ACC112 (cell line): Measurements from ENCODE around the gene GKN1.

ENCODE experiments used
- H2AFZ ChIP-seq: fragments of 200-600 bp; sonication (generic); one replicate; pipeline ENCODE4 v1.6.0; 2017; ENCODE audit warnings: antibody characterized with exemption, low read length; ENCODE audit not compliant: unreplicated experiment
- H3K27ac ChIP-seq: fragments of 200-600 bp; sonication (generic); 2 replicates; pipeline ENCODE4 v1.5.1; 2014; ENCODE audit warnings: low read depth, mild to moderate bottlenecking, antibody characterized with exemption, low read length, moderate library complexity
- H3K27me3 ChIP-seq: fragments of 200-600 bp; sonication (generic); 2 replicates; pipeline ENCODE4 v1.6.1; 2014; ENCODE audit warnings: mild to moderate bottlenecking, antibody characterized with exemption, low read length, moderate library complexity, mixed read lengths; ENCODE audit not compliant: insufficient read depth
- H3K36me3 ChIP-seq: fragments of 200-600 bp; sonication (generic); 2 replicates; pipeline ENCODE4 v1.6.1; 2016; ENCODE audit warnings: mild to moderate bottlenecking, antibody characterized with exemption, low read length, moderate library complexity, mixed read lengths; ENCODE audit not compliant: insufficient read depth
- H3K4me1 ChIP-seq: fragments of 200-600 bp; sonication (generic); one replicate; pipeline ENCODE4 v1.6.1; 2016; ENCODE audit warnings: low read length, mixed read lengths; ENCODE audit not compliant: insufficient read depth, unreplicated experiment, control insufficient read depth
- H3K4me3 ChIP-seq: fragments of 200-600 bp; sonication (generic); 2 replicates; pipeline ENCODE4 v1.5.1; 2014; ENCODE audit warnings: mild to moderate bottlenecking, low read depth, low read length
- H3K79me2 ChIP-seq: fragments of 200-600 bp; sonication (generic); one replicate; pipeline ENCODE4 v1.6.0; 2016; ENCODE audit warnings: low read length; ENCODE audit not compliant: control insufficient read depth, unreplicated experiment, insufficient read depth

Gene GKN1

GRCh38 chr2:68974251-68974650, at the start of gene GKN1:
Gene GKN1 (plus strand): TSS chr2:68974636. CDS start chr2:68974678, 42 bp downstream.
- no peaks in the 10 kb centered on the region for H3K36me3 ChIP-seq
- H3K79me2 ChIP-seq = no peaks in the 10 kb centered on the region
- H3K27ac ChIP-seq = peak within 1 kb of the TSS; percentile 100
- H3K4me3 ChIP-seq = no peak within 1 kb of the TSS
- no peaks in the 10 kb centered on the region for H3K27me3 ChIP-seq
- no peak within 1 kb of the TSS for H2AFZ ChIP-seq
- H3K4me1 ChIP-seq = peaks cover 47% of the 10 kb centered on the region

GRCh38 chr2:68925295-68925896, 49.0 kb upstream of the GKN1 start:
- Histone ChIP-seq H3K4me3 (no peak overlapping the region), H3K79me2 (no peaks in the 10 kb centered on the region), H3K27ac (no peak overlapping the region), H3K36me3 (no peaks in the 10 kb centered on the region), H2AFZ (peak overlapping the region; percentile 12), H3K4me1 (peaks cover 6% of the 10 kb centered on the region), H3K27me3 (no peaks in the 10 kb centered on the region)

- Histone ChIP-seq H3K4me3 (no peak overlapping the region), H3K27ac (no peak overlapping the region), H2AFZ (no peak overlapping the region), H3K79me2 (no peaks in the 10 kb centered on the region), H3K27me3 (no peaks in the 10 kb centered on the region), H3K36me3 (no peaks in the 10 kb centered on the region), H3K4me1 (peaks cover 4% of the 10 kb centered on the region)
These were observed 47.6 kb upstream of the GKN1 start for GRCh38 chr2:68926796-68927195.

GRCh38 chr2:68931149-68931711, 43.2 kb upstream of the GKN1 start:
- Histone ChIP-seq H3K27ac (no peak overlapping the region), H3K79me2 (no peaks in the 10 kb centered on the region), H3K4me3 (no peak overlapping the region), H3K4me1 (peaks cover 9% of the 10 kb centered on the region), H3K27me3 (no peaks in the 10 kb centered on the region), H2AFZ (no peak overlapping the region), H3K36me3 (no peaks in the 10 kb centered on the region)

GRCh38 chr2:68931799-68932198, 42.6 kb upstream of the GKN1 start:
- Histone ChIP-seq H2AFZ (no peak overlapping the region), H3K4me1 (peaks cover 15% of the 10 kb centered on the region), H3K27me3 (no peaks in the 10 kb centered on the region), H3K27ac (peak overlapping the region; percentile 28; the same call in 1 of the 2 replicates), H3K79me2 (no peaks in the 10 kb centered on the region), H3K4me3 (no peak overlapping the region), H3K36me3 (no peaks in the 10 kb centered on the region)

- H2AFZ ChIP-seq = no peak overlapping the region
- H3K27ac ChIP-seq = peak overlapping the region; percentile 28; the same call in 1 of the 2 replicates
- H3K36me3 ChIP-seq = no peaks in the 10 kb centered on the region
- H3K4me1 ChIP-seq = peaks cover 17% of the 10 kb centered on the region
- no peaks in the 10 kb centered on the region for H3K27me3 ChIP-seq
- no peak overlapping the region for H3K4me3 ChIP-seq
- no peaks in the 10 kb centered on the region for H3K79me2 ChIP-seq
These were observed 42.0 kb upstream of the GKN1 start for GRCh38 chr2:68932402-68932801.

GRCh38 chr2:68934021-68934420, 40.4 kb upstream of the GKN1 start:
- Histone ChIP-seq H3K4me1 (peaks cover 17% of the 10 kb centered on the region), H3K27me3 (no peaks in the 10 kb centered on the region), H2AFZ (no peak overlapping the region), H3K79me2 (no peaks in the 10 kb centered on the region), H3K27ac (no peak overlapping the region), H3K36me3 (no peaks in the 10 kb centered on the region), H3K4me3 (no peak overlapping the region)

GRCh38 chr2:68935471-68935870, 39.0 kb upstream of the GKN1 start:
- Histone ChIP-seq H2AFZ (no peak overlapping the region), H3K36me3 (no peaks in the 10 kb centered on the region), H3K27me3 (no peaks in the 10 kb centered on the region), H3K79me2 (no peaks in the 10 kb centered on the region), H3K27ac (no peak overlapping the region), H3K4me3 (no peak overlapping the region), H3K4me1 (peaks cover 17% of the 10 kb centered on the region)

GRCh38 chr2:68936427-68936826, 38.0 kb upstream of the GKN1 start:
- Histone ChIP-seq H2AFZ (no peak overlapping the region), H3K4me3 (no peak overlapping the region), H3K27ac (no peak overlapping the region), H3K4me1 (peaks cover 17% of the 10 kb centered on the region), H3K36me3 (no peaks in the 10 kb centered on the region), H3K27me3 (no peaks in the 10 kb centered on the region), H3K79me2 (no peaks in the 10 kb centered on the region)

GRCh38 chr2:68936889-68937288, 37.5 kb upstream of the GKN1 start:
- Histone ChIP-seq H3K36me3 (no peaks in the 10 kb centered on the region), H3K79me2 (no peaks in the 10 kb centered on the region), H3K27ac (no peak overlapping the region), H2AFZ (no peak overlapping the region), H3K27me3 (no peaks in the 10 kb centered on the region), H3K4me1 (peaks cover 13% of the 10 kb centered on the region), H3K4me3 (no peak overlapping the region)

GRCh38 chr2:68937346-68938055, 36.9 kb upstream of the GKN1 start:
- Histone ChIP-seq H3K27me3 (no peaks in the 10 kb centered on the region), H3K27ac (no peak overlapping the region), H3K36me3 (no peaks in the 10 kb centered on the region), H3K4me1 (peaks cover 12% of the 10 kb centered on the region), H2AFZ (no peak overlapping the region), H3K4me3 (no peak overlapping the region), H3K79me2 (no peaks in the 10 kb centered on the region)
